GM12875 (cell line): Measurements from ENCODE around the gene CD93.

Experiments
- H3K4me3 ChIP-seq: one replicate; pipeline ENCODE4 v1.5.1; 2011; ENCODE audit warnings: low read depth, low read length, control low read depth
- CTCF ChIP-seq: IDR thresholded peaks from 2 replicates; pipeline ENCODE4 v1.5.1; 2011; ENCODE audit warnings: low read depth, mild to moderate bottlenecking, control low read depth, inconsistent platforms, low read length, moderate library complexity, borderline replicate concordance; ENCODE audit not compliant: insufficient read depth

CD93 gene

GRCh38 chr20:23125159-23125558 is 39.0 kb upstream of the CD93 start:
- no peak for TF ChIP-seq CTCF
- H3K4me3 ChIP-seq = no peak overlapping the region

GRCh38 chr20:23123886-23124285 is 37.8 kb upstream of the CD93 start:
- H3K4me3 ChIP-seq = no peak overlapping the region
- TF ChIP-seq CTCF = no peak

- TF ChIP-seq CTCF = no peak
- no peak overlapping the region for H3K4me3 ChIP-seq
These were observed 36.9 kb upstream of the CD93 start for GRCh38 chr20:23122796-23123655.

GRCh38 chr20:23122321-23122720 is 36.2 kb upstream of the CD93 start:
- H3K4me3 ChIP-seq = no peak overlapping the region
- TF ChIP-seq CTCF = no peak

GRCh38 chr20:23121751-23122320 is 35.7 kb upstream of the CD93 start:
- TF ChIP-seq CTCF = no peak
- no peak overlapping the region for H3K4me3 ChIP-seq

- no peak overlapping the region for H3K4me3 ChIP-seq
- TF ChIP-seq CTCF = no peak
These were observed 35.0 kb upstream of the CD93 start for GRCh38 chr20:23120936-23121750.
